Caco-2 (cell line): ENCODE results near the gene MYH7B. TPM values are rescaled to one million over a fixed set of nuclear protein-coding genes. Genes with fewer than 3 reads are reported as not detected.

ENCODE experiments used
- BruUV-seq: library from RNA; stranded (reverse); fragments of 400-500 nt; replicated peaks from 2 replicates; lab custom pipeline; 2021; lab: Mats Ljungman, UMichigan
- CTCF ChIA-PET: fragments of 300-600 bp; sonication (Branson Sonifier 250); formaldehyde crosslinking; loops from one replicate; lab custom pipeline; 2022; ENCODE audit warnings: antibody characterized with exemption; lab: Charles Lee
- POLR2A ChIA-PET: fragments of 300-600 bp; sonication (Branson Sonifier 250); formaldehyde crosslinking; loops from one replicate; lab custom pipeline; 2022; ENCODE audit warnings: antibody characterized with exemption; lab: Charles Lee
- DNase-seq, 2 experiments: peaks; one replicate each; pipeline versions ENCODE4 v3.0.0 to v3.0.0-alpha.2; 2020 to 2022
- H3K27me3 ChIP-seq: replicated peaks from 2 replicates; pipeline ENCODE4 v1.6.0; 2011; ENCODE audit warnings: low read length; ENCODE audit not compliant: control insufficient read depth, insufficient read depth
- H3K36me3 ChIP-seq: 2 replicates; pipeline ENCODE4 v1.5.1; 2011; ENCODE audit warnings: low read length; ENCODE audit not compliant: control insufficient read depth, insufficient read depth
- H3K4me1 ChIP-seq: fragments of 250-450 bp; sonication (Bioruptor Pico); 2 replicates; pipeline ENCODE4 v1.5.1; 2020; ENCODE audit warnings: mild to moderate bottlenecking
- H3K4me3 ChIP-seq: 2 replicates; pipeline ENCODE4 v1.5.1; 2011; ENCODE audit warnings: low read depth, mild to moderate bottlenecking, control low read depth, low read length
- H3K9me3 ChIP-seq: fragments of 250-450 bp; sonication (Bioruptor Pico); 2 replicates; pipeline ENCODE4 v1.5.1; 2020; ENCODE audit warnings: mild to moderate bottlenecking, moderate library complexity
- H3K27ac Mint-ChIP-seq: one replicate; pipeline ENCODE4 v1.8.0; 2022; ENCODE audit warnings: mixed read lengths; ENCODE audit not compliant: unreplicated experiment
- H3K27me3 Mint-ChIP-seq: one replicate; pipeline ENCODE4 v1.8.0; 2022; ENCODE audit warnings: mixed read lengths; ENCODE audit not compliant: insufficient read depth, unreplicated experiment
- H3K36me3 Mint-ChIP-seq: one replicate; pipeline ENCODE4 v1.8.0; 2022; ENCODE audit warnings: mild to moderate bottlenecking, mixed read lengths; ENCODE audit not compliant: insufficient read depth, unreplicated experiment
- H3K4me1 Mint-ChIP-seq: one replicate; pipeline ENCODE4 v1.8.0; 2022; ENCODE audit warnings: low read depth, mixed read lengths; ENCODE audit not compliant: unreplicated experiment
- H3K4me3 Mint-ChIP-seq: one replicate; pipeline ENCODE4 v1.8.0; 2022; ENCODE audit warnings: mild to moderate bottlenecking, moderate library complexity, mixed read lengths; ENCODE audit not compliant: unreplicated experiment
- H3K9me3 Mint-ChIP-seq: one replicate; pipeline ENCODE4 v1.8.0; 2022; ENCODE audit warnings: mixed read lengths; ENCODE audit not compliant: unreplicated experiment
- intact Hi-C: fragments of 100-400 bp; cut with micrococcal nuclease; formaldehyde crosslinking; loops from one replicate; pipeline ENCODE4 v1.10.0; 2022; ENCODE audit not compliant: unreplicated experiment
- total RNA-seq: library from RNA; stranded (reverse); gene quantifications from 2 replicates; pipeline ENCODE4 v1.2.3, GENCODE V29; 2022
- TF ChIP-seq, protein P1 (sequence below), 2 experiments: fragments of 200-600 bp in 1 of 2; IDR thresholded peaks; 1 replicate in 1 of 2; 2 replicates in 1 of 2; pipeline versions ENCODE4 v1.5.1 to v1.8.0; 2011 to 2022; ENCODE audit warnings: antibody characterized with exemption in 1 of 2, control low read depth in 1 of 2, inconsistent platforms in 1 of 2, low read depth in 1 of 2, low read length in 1 of 2, mild to moderate bottlenecking in 1 of 2, moderate library complexity in 1 of 2; ENCODE audit not compliant: insufficient read depth in 1 of 2, severe bottlenecking in 1 of 2, unreplicated experiment in 1 of 2

MYH7B gene
- total RNA-seq, 1 experiment from 2014 or later, result 2.5 TPM

DNA sequence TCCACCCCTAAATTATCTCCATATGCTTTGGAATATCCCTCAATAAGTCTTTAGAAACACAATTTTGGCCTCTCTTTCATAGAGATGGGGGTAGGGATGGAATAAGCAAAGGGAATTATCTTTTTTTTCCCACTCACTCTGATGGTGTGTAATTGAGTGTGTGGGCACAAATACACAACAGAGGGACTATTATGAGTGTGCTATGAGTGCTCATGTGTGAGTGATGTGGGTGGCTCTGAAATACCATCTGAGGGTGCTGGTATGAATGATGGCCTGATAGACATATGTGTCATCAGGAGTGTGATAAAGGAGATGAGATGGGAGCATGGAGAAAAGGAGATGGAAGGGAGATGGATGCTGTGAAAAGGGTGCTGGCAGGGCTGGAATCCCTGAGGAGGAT lies 35.6 kb upstream of the MYH7B start:
- peaks cover 16% of the 10 kb centered on the region for H3K4me1 Mint-ChIP-seq
- Histone ChIP-seq H3K4me1 (no peaks in the 10 kb centered on the region; the same call in 1 of the 2 replicates), H3K4me3 (no peak overlapping the region), H3K9me3 (no peaks in the 10 kb centered on the region; the same call in 1 of the 2 replicates), H3K27me3 (no peaks in the 10 kb centered on the region), H3K36me3 (peaks cover 11% of the 10 kb centered on the region)
- no peaks in the 10 kb centered on the region for H3K9me3 Mint-ChIP-seq
- intact Hi-C loops, result no loop called here
- H3K4me3 Mint-ChIP-seq, result no peak overlapping the region
- H3K27me3 Mint-ChIP-seq, result no peaks in the 10 kb centered on the region
- no peak for DNase-seq
- H3K36me3 Mint-ChIP-seq, result no peaks in the 10 kb centered on the region
- no peak overlapping the region for H3K27ac Mint-ChIP-seq
- TF ChIP-seq, protein P1, sequence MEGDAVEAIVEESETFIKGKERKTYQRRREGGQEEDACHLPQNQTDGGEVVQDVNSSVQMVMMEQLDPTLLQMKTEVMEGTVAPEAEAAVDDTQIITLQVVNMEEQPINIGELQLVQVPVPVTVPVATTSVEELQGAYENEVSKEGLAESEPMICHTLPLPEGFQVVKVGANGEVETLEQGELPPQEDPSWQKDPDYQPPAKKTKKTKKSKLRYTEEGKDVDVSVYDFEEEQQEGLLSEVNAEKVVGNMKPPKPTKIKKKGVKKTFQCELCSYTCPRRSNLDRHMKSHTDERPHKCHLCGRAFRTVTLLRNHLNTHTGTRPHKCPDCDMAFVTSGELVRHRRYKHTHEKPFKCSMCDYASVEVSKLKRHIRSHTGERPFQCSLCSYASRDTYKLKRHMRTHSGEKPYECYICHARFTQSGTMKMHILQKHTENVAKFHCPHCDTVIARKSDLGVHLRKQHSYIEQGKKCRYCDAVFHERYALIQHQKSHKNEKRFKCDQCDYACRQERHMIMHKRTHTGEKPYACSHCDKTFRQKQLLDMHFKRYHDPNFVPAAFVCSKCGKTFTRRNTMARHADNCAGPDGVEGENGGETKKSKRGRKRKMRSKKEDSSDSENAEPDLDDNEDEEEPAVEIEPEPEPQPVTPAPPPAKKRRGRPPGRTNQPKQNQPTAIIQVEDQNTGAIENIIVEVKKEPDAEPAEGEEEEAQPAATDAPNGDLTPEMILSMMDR (IDR thresholded peaks at IDR 0.05; ENCODE audit: insufficient read depth in 1 of 2, low read depth in 1 of 2, low read length in 1 of 2, severe bottlenecking in 1 of 2, unreplicated experiment in 1 of 2), result no peak
- CTCF ChIA-PET, result no interaction called here
- no TSS peak for BruUV-seq
- POLR2A ChIA-PET, result no interaction called here

DNA sequence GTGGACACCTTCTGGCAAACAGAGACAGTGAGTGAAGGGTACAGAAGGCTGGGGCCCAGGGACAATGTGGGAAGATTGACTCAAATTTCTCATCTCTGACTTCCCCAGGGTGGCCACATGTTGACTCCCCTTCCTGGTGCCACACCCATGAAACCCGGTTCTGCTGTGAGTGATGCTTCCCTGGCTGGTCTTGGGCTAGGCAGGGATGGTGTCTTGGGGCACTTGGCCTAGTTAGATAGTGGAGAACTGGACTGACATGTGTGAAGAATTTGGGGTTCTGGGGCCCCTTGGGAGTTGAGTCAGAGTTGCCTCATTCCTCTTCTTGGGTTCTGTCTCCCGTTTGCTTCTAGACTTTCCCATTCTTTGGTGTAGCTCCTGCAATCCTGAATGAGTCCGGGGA lies 34.2 kb upstream of the MYH7B start:
- H3K9me3 ChIP-seq, result no peaks in the 10 kb centered on the region; the same call in 1 of the 2 replicates
- Mint-ChIP-seq H3K27ac (no peak overlapping the region), H3K9me3 (no peaks in the 10 kb centered on the region), H3K4me1 (peaks cover 7% of the 10 kb centered on the region), H3K27me3 (no peaks in the 10 kb centered on the region), H3K4me3 (no peak overlapping the region), H3K36me3 (no peaks in the 10 kb centered on the region)
- DNase-seq, result no peak
- BruUV-seq, result no TSS peak
- CTCF ChIA-PET, result no interaction called here
- no peaks in the 10 kb centered on the region; the same call in 1 of the 2 replicates for H3K4me1 ChIP-seq
- H3K4me3 ChIP-seq, result no peak overlapping the region
- POLR2A ChIA-PET, result no interaction called here
- no peaks in the 10 kb centered on the region for H3K27me3 ChIP-seq
- H3K36me3 ChIP-seq, result peaks cover 15% of the 10 kb centered on the region
- intact Hi-C loops, result no loop called here
- TF ChIP-seq, protein P1 (IDR thresholded peaks at IDR 0.05; ENCODE audit: insufficient read depth in 1 of 2, low read depth in 1 of 2, low read length in 1 of 2, severe bottlenecking in 1 of 2, unreplicated experiment in 1 of 2), result no peak

DNA sequence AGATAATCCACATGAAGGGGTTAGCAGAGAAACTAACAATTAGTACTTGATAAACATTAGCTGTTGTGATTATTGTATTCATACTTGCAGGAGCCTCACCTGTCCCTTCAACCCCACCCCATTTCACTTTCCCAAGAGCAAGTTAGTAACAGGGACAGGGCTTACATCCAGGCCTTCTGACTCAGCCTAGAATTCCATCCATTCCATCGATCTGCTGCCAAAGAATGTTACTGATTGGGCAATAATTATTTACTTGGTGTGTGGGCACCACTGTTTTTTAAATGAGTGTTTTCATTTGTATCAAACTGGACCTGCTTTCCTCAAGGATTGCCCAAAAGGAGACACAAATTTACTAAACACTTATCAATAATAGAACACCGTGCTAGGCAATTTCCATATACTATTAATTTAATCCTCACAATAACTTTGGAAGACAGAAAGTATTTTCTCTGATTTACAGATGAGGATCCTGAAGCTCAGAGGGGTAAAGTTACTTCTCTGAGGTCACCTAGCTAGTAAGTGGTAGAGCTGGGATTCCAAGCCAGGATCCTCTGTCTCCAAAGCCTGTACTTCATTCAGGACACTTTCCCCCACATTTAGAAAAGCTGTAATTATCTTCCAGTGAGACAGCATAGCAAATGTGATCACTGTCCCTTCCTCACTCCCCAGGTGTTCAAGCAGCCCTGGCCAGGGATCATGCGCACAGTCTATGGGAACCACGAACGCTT lies 32.9 kb upstream of the MYH7B start:
- Mint-ChIP-seq H3K4me3 (no peak overlapping the region), H3K4me1 (no peaks in the 10 kb centered on the region), H3K36me3 (no peaks in the 10 kb centered on the region), H3K27ac (no peak overlapping the region), H3K9me3 (no peaks in the 10 kb centered on the region), H3K27me3 (no peaks in the 10 kb centered on the region)
- no peaks in the 10 kb centered on the region for H3K27me3 ChIP-seq
- no peak overlapping the region for H3K4me3 ChIP-seq
- H3K4me1 ChIP-seq, result no peaks in the 10 kb centered on the region; the same call in 1 of the 2 replicates
- ChIA-PET POLR2A (no interaction called here), CTCF (interaction anchor here (1.2 kb wide), 1 partner anchor 49 kb away, joined by 4 read pairs; no protein-coding TSS in a partner anchor)
- no peaks in the 10 kb centered on the region; the same call in 1 of the 2 replicates for H3K9me3 ChIP-seq
- peak in 1 of 2 experiments; percentile 44 for DNase-seq
- TF ChIP-seq, protein P1 (IDR thresholded peaks at IDR 0.05; ENCODE audit: insufficient read depth in 1 of 2, low read depth in 1 of 2, low read length in 1 of 2, severe bottlenecking in 1 of 2, unreplicated experiment in 1 of 2), result no peak
- BruUV-seq, result TSS peak; percentile 33
- peaks cover 15% of the 10 kb centered on the region for H3K36me3 ChIP-seq
- intact Hi-C loops, result no loop called here
